Right lobe of liver (tissue), 4 donors: Measurements from ENCODE around the gene SLC38A10.

Source experiments
- CTCF ChIP-seq, 4 donors: fragments of 200-600 bp in 3 of 4; fragments of 450-650 bp in 1 of 4; IDR thresholded peaks; one replicate each; pipeline versions ENCODE4 v1.5.1 to v1.8.0; 2016 to 2022; ENCODE audit warnings: antibody characterized with exemption in 4 of 4, mild to moderate bottlenecking in 2 of 4
- POLR2A ChIP-seq: fragments of 450-650 bp; IDR thresholded peaks from one replicate; pipeline ENCODE4 v1.6.1; 2017; ENCODE audit warnings: antibody characterized with exemption, mild to moderate bottlenecking
- donor health status: DM: no; HTN: no; CAD: no.
- donor health status: DM: no; HTN: no; CAD: no.
- donor health status: DM: no; HTN: yes; CAD: no.

GRCh38 chr17:81256616-81257015 is 38.5 kb downstream of the SLC38A10 start:
- TF ChIP-seq CTCF (IDR thresholded peaks at IDR 0.05) (no peak), POLR2A (no peak)
